Muscle layer of duodenum (tissue), 2 donors: ENCODE measurements around the gene HMGCS2.

Experiments
- H3K27ac ChIP-seq: one replicate; pipeline ENCODE4 v1.7.0; 2013; ENCODE audit warnings: mild to moderate bottlenecking, low read length
- H3K27me3 ChIP-seq: one replicate; pipeline ENCODE4 v1.7.0; 2013; ENCODE audit warnings: low read depth, mild to moderate bottlenecking, control low read depth, low read length
- H3K36me3 ChIP-seq, 2 donors: one replicate each; pipeline ENCODE4 v1.7.0; 2013; ENCODE audit warnings: low read length in 2 of 2, control low read depth in 1 of 2, mild to moderate bottlenecking in 1 of 2; ENCODE audit not compliant: insufficient read depth in 2 of 2, control insufficient read depth in 1 of 2
- H3K4me1 ChIP-seq, 2 donors: one replicate each; pipeline ENCODE4 v1.7.0; 2013; ENCODE audit warnings: low read length in 2 of 2, mild to moderate bottlenecking in 2 of 2, control low read depth in 1 of 2, moderate library complexity in 1 of 2; ENCODE audit not compliant: insufficient read depth in 2 of 2, control insufficient read depth in 1 of 2
- H3K4me3 ChIP-seq, 2 donors: one replicate each; pipeline ENCODE4 v1.7.0; 2013; ENCODE audit warnings: low read length in 2 of 2, low read depth in 1 of 2, mild to moderate bottlenecking in 1 of 2
- H3K9me3 ChIP-seq, 2 donors: one replicate each; pipeline ENCODE4 v1.7.0; 2013; ENCODE audit warnings: low read length in 2 of 2, control low read depth in 1 of 2, mild to moderate bottlenecking in 1 of 2; ENCODE audit not compliant: control insufficient read depth in 1 of 2
- donor health status: healthy.

HMGCS2 gene

DNA sequence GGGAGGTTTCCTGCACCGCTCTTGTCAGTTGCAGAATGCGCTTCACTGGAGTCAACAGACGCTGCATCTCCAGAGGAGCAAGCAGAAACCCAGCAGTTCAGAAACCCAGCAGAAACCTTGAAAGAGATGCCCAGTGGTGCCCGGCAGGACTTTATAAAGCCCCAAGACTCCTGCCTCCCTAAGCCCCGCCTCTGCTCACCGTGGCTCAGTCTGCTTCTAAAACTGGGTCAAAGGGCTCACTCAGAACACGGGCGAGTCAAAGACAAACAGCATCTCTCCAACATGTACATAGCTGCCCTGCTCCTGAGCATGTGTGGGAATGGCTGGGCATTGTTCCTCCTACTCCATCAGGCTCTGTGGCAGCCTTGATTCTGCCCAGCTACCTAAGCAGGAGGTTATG is at the start of gene HMGCS2:
TSS of gene HMGCS2 (minus strand) at position 128 of the 400 bp plus-strand sequence. CDS start at position 67, 61 bp downstream.
- peaks cover 0 to 6% of the 10 kb centered on the region in 2 donors for H3K9me3 ChIP-seq
- peaks cover 0 to 21% of the 10 kb centered on the region in 2 donors for H3K4me1 ChIP-seq
- H3K27ac ChIP-seq = peak within 1 kb of the TSS; percentile 17
- no peaks in the 10 kb centered on the region for H3K36me3 ChIP-seq
- H3K4me3 ChIP-seq = peak within 1 kb of the TSS in 1 of 2 donors; percentile 49
- no peaks in the 10 kb centered on the region for H3K27me3 ChIP-seq

DNA sequence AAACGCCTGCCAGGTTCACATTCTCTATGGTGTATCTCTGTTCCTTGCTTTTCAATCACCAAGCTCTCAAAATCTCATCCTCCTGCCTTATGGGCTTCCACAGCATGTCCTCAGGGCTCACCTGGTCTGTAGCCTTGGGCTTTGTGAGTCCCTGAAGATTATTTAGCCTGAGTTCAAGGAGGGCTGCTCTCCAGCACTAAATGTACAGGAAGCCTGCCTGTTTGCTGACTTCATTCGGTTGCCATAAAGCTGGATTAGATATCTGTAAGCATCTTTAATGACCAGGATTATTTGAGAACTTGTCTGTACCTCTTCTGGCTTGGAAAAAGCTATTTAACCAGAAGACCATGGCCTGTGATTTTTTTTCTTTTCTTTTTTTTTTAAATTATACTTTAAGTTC is 49.5 kb upstream of the HMGCS2 start:
- Histone ChIP-seq H3K36me3 (no peaks in the 10 kb centered on the region), H3K4me1 (no peaks in the 10 kb centered on the region), H3K4me3 (no peak overlapping the region), H3K9me3 (no peaks in the 10 kb centered on the region), H3K27ac (no peak overlapping the region), H3K27me3 (no peaks in the 10 kb centered on the region)

DNA sequence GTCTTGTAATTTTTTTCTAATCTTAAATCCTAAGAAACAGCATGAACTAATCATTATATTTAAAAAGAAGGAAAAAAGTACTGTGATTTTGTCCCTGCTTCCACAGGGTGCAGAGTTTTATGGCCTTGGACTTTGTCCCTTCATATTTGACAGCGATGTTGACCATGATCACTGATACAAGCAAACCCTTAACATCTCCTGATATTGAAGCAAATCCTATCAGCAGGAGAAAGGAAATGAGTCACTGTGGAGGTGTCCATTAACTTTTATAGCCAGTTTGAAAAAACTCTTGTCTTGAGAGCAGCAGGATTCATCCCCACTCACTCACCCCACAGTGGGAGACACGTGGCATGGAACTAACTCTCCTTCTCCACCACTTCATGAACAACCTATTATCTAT is 47.7 kb upstream of the HMGCS2 start:
- no peak overlapping the region for H3K27ac ChIP-seq

DNA sequence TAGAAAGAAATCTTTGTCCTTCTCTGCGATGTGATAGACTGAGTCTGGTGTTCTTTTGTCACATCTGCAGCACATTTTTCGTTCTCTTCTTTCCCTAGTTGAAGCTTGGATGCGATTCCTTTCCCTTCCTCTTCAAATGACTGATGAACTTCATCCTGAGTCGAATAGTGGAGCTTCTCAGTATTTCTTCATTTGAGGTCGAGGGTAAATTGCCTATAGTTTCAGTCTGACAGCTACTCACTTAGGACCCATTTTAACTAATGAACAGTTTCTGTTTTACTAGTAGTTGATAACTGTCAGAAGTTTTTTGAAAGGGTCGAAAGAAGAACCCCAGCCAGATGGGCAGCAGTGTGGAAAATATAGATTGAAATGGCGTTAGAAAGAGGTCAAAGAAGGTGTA is 47.2 kb upstream of the HMGCS2 start:
- Histone ChIP-seq H3K27me3 (no peaks in the 10 kb centered on the region), H3K4me1 (no peaks in the 10 kb centered on the region), H3K4me3 (no peak overlapping the region), H3K36me3 (no peaks in the 10 kb centered on the region), H3K9me3 (no peaks in the 10 kb centered on the region), H3K27ac (no peak overlapping the region)

More for the DNA sequence above, 47.7 kb upstream of the HMGCS2 start:
- Histone ChIP-seq H3K9me3 (no peaks in the 10 kb centered on the region), H3K4me1 (no peaks in the 10 kb centered on the region), H3K36me3 (no peaks in the 10 kb centered on the region), H3K4me3 (no peak overlapping the region), H3K27me3 (no peaks in the 10 kb centered on the region)

DNA sequence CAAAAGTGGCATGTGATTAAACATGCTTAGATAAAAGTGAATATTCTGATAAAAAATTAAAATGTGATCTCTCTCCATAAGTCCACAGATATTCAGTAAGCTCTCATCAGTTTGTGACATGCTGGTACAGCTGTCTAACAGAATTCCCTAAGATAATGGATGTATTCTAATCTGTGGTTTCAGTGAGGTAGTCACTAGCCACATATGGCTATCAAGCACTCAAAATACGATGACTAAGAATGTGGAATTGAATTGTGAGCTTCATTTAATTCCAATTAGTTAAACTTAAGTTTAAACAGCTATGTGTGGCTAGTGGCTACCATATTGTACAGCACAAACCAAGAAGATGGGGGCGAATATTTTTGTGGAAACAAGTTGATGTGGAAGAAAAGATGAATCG is 46.7 kb upstream of the HMGCS2 start:
- Histone ChIP-seq H3K27ac (no peak overlapping the region), H3K9me3 (no peaks in the 10 kb centered on the region), H3K4me1 (no peaks in the 10 kb centered on the region), H3K27me3 (no peaks in the 10 kb centered on the region), H3K36me3 (no peaks in the 10 kb centered on the region), H3K4me3 (no peak overlapping the region)

DNA sequence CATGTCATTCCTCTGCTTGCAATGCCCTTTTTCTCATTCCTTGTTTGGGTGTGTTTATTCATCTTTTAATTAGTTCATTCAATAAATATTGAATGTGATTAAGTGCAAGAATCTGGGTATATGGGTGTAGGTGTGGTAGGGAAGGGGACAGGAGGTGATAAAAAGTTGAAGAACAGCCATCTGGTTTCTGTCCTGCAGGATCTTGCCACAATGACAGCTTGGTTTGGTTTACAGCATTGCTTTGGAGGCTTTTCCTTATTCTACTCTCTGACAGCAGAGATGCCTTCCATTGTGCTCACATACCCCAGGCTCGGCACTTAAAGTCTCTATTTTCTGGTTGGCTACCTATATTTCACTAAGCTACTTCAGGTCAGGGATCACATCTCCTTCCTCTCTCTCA is 45.6 kb upstream of the HMGCS2 start:
- H3K4me1 ChIP-seq = no peaks in the 10 kb centered on the region
- H3K4me3 ChIP-seq = no peak overlapping the region
- no peaks in the 10 kb centered on the region for H3K27me3 ChIP-seq
- no peaks in the 10 kb centered on the region for H3K9me3 ChIP-seq
- H3K27ac ChIP-seq = no peak overlapping the region
- no peaks in the 10 kb centered on the region for H3K36me3 ChIP-seq

DNA sequence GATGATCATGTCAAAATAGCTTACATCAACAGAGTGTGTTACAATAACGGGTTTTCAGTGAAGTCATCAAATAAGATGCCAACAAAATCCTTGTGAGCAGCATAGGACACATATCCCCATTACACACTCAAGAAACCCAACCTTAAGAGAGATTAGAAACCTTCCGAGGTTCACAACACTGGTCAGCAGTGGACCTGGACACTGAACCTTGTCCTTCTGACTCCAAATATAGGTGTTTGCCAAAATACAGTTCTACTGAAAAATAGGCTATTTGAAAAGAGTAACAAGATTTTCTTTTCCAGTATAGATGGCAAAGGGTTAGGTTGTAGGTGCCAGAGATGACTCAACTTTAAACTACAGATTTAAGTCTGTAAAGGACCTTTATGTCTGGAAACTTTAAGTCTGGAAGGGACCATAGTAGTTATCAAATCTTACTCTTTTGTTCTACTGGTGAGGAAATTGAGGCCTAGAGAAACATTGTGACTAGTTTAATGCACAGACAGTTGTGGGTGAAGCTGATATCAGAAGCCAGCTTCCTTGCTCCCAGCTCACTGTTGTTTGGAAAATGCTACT is 43.4 kb upstream of the HMGCS2 start:
- H3K27ac ChIP-seq = no peak overlapping the region
- H3K9me3 ChIP-seq = no peaks in the 10 kb centered on the region
- H3K4me1 ChIP-seq = peaks cover 0 to 4% of the 10 kb centered on the region in 2 donors
- no peaks in the 10 kb centered on the region for H3K27me3 ChIP-seq
- H3K36me3 ChIP-seq = no peaks in the 10 kb centered on the region
- no peak overlapping the region for H3K4me3 ChIP-seq

DNA sequence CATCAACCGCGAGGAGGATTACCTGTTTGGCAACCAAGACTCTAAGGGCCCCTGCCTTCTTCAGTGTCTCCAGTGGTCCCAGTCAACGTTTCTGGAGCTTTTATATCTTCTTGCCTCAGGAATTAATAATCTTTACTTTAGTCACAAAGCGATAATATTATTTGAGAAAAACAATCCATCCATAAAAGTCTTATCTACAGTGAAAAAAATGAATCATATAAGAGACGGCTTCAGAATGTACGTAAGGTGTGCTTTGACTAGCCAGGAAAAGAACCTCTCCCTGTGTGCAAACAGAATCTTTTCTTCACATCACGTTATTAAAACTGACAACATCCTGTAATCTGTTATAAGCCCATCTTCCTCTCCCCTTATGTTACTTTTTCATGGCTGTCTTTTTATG is 42.7 kb upstream of the HMGCS2 start, which contains the start of gene REG4:
TSS of gene REG4 (minus strand) at position 74 of the 400 bp plus-strand sequence. CDS start 2,691 bp downstream, outside the sequence.
- H3K36me3 ChIP-seq = no peaks in the 10 kb centered on the region
- H3K27me3 ChIP-seq = no peaks in the 10 kb centered on the region
- no peak within 1 kb of the TSS for H3K4me3 ChIP-seq
- no peak within 1 kb of the TSS for H3K27ac ChIP-seq
- H3K4me1 ChIP-seq = peaks cover 0 to 4% of the 10 kb centered on the region in 2 donors
- no peaks in the 10 kb centered on the region for H3K9me3 ChIP-seq

DNA sequence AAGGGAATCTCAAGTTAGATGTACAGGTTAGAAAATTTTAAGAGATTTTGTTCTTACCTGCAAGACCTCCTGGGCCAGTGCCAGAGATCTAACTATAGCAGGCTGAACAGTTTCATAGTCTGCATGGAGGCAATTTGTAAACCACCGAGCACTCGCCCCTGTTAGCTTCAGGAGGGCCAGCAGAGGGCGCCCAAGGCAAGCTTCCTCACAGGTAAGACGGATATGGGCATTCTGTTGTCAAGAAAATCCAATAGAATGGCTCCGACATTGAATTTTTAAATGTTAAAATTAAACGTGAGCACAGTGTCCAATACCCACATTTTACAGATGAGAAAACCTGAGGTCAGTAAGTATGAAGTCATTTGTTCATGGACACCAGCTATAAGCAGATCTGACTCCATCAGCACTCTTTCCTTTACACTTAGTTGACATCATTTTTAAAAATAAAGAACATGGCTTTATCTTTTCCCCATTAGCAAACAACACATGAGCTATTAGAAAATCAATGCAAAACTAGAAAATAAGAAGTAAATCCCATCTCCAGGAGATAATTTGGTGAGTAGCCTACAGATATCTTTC is 40.4 kb upstream of the HMGCS2 start:
- no peaks in the 10 kb centered on the region for H3K27me3 ChIP-seq

DNA sequence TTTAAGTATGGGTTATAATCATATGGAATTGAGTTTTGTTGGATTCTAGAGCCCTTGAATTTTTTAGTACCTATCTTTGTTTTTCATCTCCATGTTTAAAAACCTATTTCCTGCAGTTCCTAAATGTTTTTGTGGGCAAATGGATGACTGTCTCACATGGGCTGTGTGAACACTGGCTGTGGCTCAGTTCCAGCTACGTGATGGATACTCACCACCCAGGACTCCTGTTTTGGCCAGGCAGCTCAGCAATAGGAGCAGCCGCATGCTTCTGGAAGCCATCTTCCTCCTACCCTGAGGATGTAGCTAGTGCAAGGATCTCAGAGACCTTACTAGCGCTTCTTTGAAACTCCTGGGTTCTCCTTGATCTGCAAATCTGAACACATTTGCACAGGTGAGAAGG is 39.8 kb upstream of the HMGCS2 start:
- H3K27ac ChIP-seq = no peak overlapping the region
- H3K36me3 ChIP-seq = no peaks in the 10 kb centered on the region
- H3K27me3 ChIP-seq = no peaks in the 10 kb centered on the region
- H3K4me3 ChIP-seq = no peak overlapping the region
- H3K9me3 ChIP-seq = no peaks in the 10 kb centered on the region
- H3K4me1 ChIP-seq = peaks cover 0 to 4% of the 10 kb centered on the region in 2 donors

More for the DNA sequence above, 40.4 kb upstream of the HMGCS2 start:
- H3K9me3 ChIP-seq = no peaks in the 10 kb centered on the region
- H3K36me3 ChIP-seq = no peaks in the 10 kb centered on the region
- no peak overlapping the region for H3K27ac ChIP-seq
- H3K4me1 ChIP-seq = peaks cover 0 to 4% of the 10 kb centered on the region in 2 donors
- H3K4me3 ChIP-seq = no peak overlapping the region

DNA sequence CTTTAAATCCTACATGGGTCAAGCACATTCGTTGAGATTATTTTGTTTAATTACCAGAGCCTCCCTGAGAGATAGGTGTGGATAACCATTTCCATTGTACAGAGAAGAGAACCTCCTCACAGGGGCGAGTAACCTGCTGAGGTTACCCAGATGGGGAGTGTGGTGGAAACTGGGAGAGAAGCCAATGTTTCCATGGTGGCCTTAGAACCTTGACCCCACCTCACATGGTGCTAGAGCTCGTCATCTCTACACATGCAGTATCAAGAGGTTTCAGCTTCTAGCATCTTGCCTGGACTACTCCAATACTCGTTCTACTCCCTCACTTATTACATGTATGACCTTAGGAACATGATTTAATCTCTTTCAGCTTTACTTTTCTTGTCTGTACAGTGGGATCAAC is 37.8 kb upstream of the HMGCS2 start:
- no peaks in the 10 kb centered on the region for H3K27me3 ChIP-seq
- peaks cover 0 to 4% of the 10 kb centered on the region in 2 donors for H3K4me1 ChIP-seq
- no peak overlapping the region for H3K27ac ChIP-seq

DNA sequence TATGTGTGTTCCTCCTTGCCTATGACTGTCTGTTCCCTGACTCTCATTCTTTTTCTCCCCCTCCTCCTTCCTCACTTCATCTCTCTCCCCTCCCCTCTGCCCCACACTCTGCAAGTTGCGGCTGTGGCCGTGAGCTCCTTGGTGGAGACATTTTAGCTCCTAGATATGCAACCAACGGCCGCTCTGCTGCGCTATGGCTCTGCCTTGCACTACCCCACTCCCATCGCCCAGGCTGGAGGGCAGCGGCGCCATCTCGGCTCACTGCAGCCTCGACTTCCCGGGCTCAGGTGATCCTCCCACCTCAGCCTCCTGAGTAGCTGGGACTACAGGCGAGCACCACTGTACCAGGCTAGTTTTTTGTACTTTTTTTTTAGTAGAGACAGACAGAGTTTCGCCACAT is 37.0 kb upstream of the HMGCS2 start:
- H3K4me1 ChIP-seq = peaks cover 0 to 4% of the 10 kb centered on the region in 2 donors
- H3K27me3 ChIP-seq = no peaks in the 10 kb centered on the region
- no peaks in the 10 kb centered on the region for H3K36me3 ChIP-seq
- H3K27ac ChIP-seq = no peak overlapping the region
- H3K9me3 ChIP-seq = no peaks in the 10 kb centered on the region
- no peak overlapping the region for H3K4me3 ChIP-seq

More for the DNA sequence above, 37.8 kb upstream of the HMGCS2 start:
- Histone ChIP-seq H3K9me3 (no peaks in the 10 kb centered on the region), H3K36me3 (no peaks in the 10 kb centered on the region), H3K4me3 (no peak overlapping the region)
